GM12878 (cell line): ENCODE results near the gene NAP1L4. TPM values are rescaled to one million over a fixed set of nuclear protein-coding genes. Genes with fewer than 3 reads are reported as not detected.

Source experiments
- ATAC-seq: fragments of 200-7000 bp; cut with Tn5 transposase; 3 replicates; pipeline ENCODE4 v1.9.1; 2020; ENCODE audit warnings: mild to moderate bottlenecking, moderate library complexity
- BruUV-seq: library from RNA; stranded (reverse); fragments of 400-500 nt; replicated peaks from 2 replicates; lab custom pipeline; 2021; lab: Mats Ljungman, UMichigan
- CTCF ChIA-PET: fragments of 300-600 bp; sonication (Branson Sonifier 250); formaldehyde crosslinking; extraction: SDS; loops from one replicate; lab custom pipeline; 2021; ENCODE audit warnings: inconsistent platforms; lab: Yijun Ruan, JAX
- POLR2A ChIA-PET: fragments of 350-600 bp; formaldehyde crosslinking; extraction: SDS; loops from one replicate; lab custom pipeline; 2021; ENCODE audit warnings: inconsistent platforms; lab: Charles Lee
- RAD21 ChIA-PET: fragments of 300-600 bp; sonication (Branson Sonifier 250); formaldehyde crosslinking; loops from one replicate; lab custom pipeline; 2023; ENCODE audit warnings: antibody characterized with exemption; ENCODE audit not compliant: unreplicated experiment; lab: Charles Lee
- SMC1A ChIA-PET: fragments of 300-600 bp; sonication (Branson Sonifier 250); formaldehyde crosslinking; loops from one replicate; lab custom pipeline; 2023; ENCODE audit not compliant: unreplicated experiment, uncharacterized antibody; lab: Charles Lee
- DNase-seq: peaks from one replicate; pipeline ENCODE4 v3.0.0-alpha.2; 2011; ENCODE audit warnings: low read depth, low spot score
- FAIRE-seq: peaks from 3 replicates; lab custom pipeline; 2011; peaks lifted over from hg19 to GRCh38; lab: Jason Lieb, UNC
- H2AFZ ChIP-seq: 2 replicates; pipeline ENCODE4 v1.6.0; 2011; ENCODE audit warnings: low read depth, low read length, control low read depth; ENCODE audit not compliant: control insufficient read depth
- H3K27ac ChIP-seq: 2 replicates; pipeline ENCODE4 v1.5.1; 2011; ENCODE audit warnings: control low read depth; ENCODE audit not compliant: control insufficient read depth, insufficient read depth
- H3K27me3 ChIP-seq, 2 experiments: replicated peaks in 1 of 2; 2 replicates each; pipeline versions ENCODE4 v1.6.0 to v1.6.1; 2011; ENCODE audit warnings: low read length in 1 of 2; ENCODE audit not compliant: control insufficient read depth in 2 of 2, insufficient read depth in 2 of 2
- H3K36me3 ChIP-seq, 2 experiments: 2 replicates each; pipeline ENCODE4 v1.5.1; 2011; ENCODE audit warnings: low read length in 1 of 2; ENCODE audit not compliant: control insufficient read depth in 2 of 2, insufficient read depth in 2 of 2
- H3K4me1 ChIP-seq: 2 replicates; pipeline ENCODE4 v1.6.1; 2011; ENCODE audit warnings: mild to moderate bottlenecking, low read length, moderate library complexity, mixed read lengths; ENCODE audit not compliant: control insufficient read depth, insufficient read depth
- H3K4me2 ChIP-seq: 2 replicates; pipeline ENCODE4 v1.6.0; 2011; ENCODE audit warnings: control low read depth; ENCODE audit not compliant: control insufficient read depth, insufficient read depth
- H3K4me3 ChIP-seq: fragments of 200-600 bp; sonication (generic); 2 replicates; pipeline ENCODE4 v1.5.1; 2016
- H3K79me2 ChIP-seq: 2 replicates; pipeline ENCODE4 v1.6.0; 2011; ENCODE audit warnings: low read length; ENCODE audit not compliant: control insufficient read depth, insufficient read depth
- H3K9ac ChIP-seq: 2 replicates; pipeline ENCODE4 v1.8.0; 2011; ENCODE audit warnings: low read length, control low read depth, mixed read lengths; ENCODE audit not compliant: control insufficient read depth, insufficient read depth
- H3K9me3 ChIP-seq: replicated peaks from 3 replicates; pipeline ENCODE4 v1.5.1; 2011; ENCODE audit warnings: mild to moderate bottlenecking, low read length; ENCODE audit not compliant: control insufficient read depth, insufficient read depth
- H4K20me1 ChIP-seq: 2 replicates; pipeline ENCODE4 v1.6.0; 2011; ENCODE audit not compliant: control insufficient read depth, insufficient read depth
- BHLHE40 ChIP-seq, 2 experiments: fragments of 450-650 bp in 1 of 2; IDR thresholded peaks; 2 replicates each; pipeline ENCODE4 v1.6.1; 2011 to 2017; ENCODE audit warnings: low read depth in 2 of 2, borderline replicate concordance in 1 of 2, improper control_type of control experiment in 1 of 2, low read length in 1 of 2, mild to moderate bottlenecking in 1 of 2
- CHD1 ChIP-seq: IDR thresholded peaks from 2 replicates; pipeline ENCODE4 v1.6.1; 2012; ENCODE audit warnings: low read depth, low read length, improper control_type of control experiment
- NR2F1 ChIP-seq: fragments of 450-650 bp; conservative IDR thresholded peaks from 2 replicates; pipeline ENCODE4 v1.6.1; 2017; ENCODE audit warnings: mild to moderate bottlenecking
- POLR2AphosphoS5 ChIP-seq: IDR thresholded peaks from 2 replicates; pipeline ENCODE4 v1.6.1; 2011; ENCODE audit warnings: mild to moderate bottlenecking, low read length, inconsistent platforms
- WGBS: methylation state at CpG from one replicate; pipeline ENCODE4 v1.1.6; 2016; ENCODE audit warnings: low lambda C conversion rate; ENCODE audit not compliant: insufficient replicate concordance, insufficient coverage; ENCODE audit errors: missing lambda C conversion rate; 5-methylcytosine and 5-hydroxymethylcytosine counted together
- in situ Hi-C: fragments of 300-500 bp; cut with MboI; formaldehyde crosslinking; loops from 9 replicates; pipeline ENCODE4 v1.14.3; 2018; ENCODE audit warnings: mixed read lengths
- intact Hi-C: fragments of 100-400 bp; cut with micrococcal nuclease; formaldehyde crosslinking; loops from one replicate; pipeline ENCODE4 v1.14.2; 2022; ENCODE audit not compliant: unreplicated experiment
- polyA plus RNA-seq, 11 experiments: library from polyadenylated mRNA; depleted of rRNA in 4 of 11; unstranded in 6 of 11; stranded (reverse) in 5 of 11; fragments of >200 nt; fragmentation: Nextera tagmentation in 4 of 11; fragmentation: Illumina TruSeq in 1 of 11; extraction: Ambion mirVana in 4 of 11; extraction: Trizol in 1 of 11; gene quantifications; 1 replicate in 1 of 11; 2 replicates in 10 of 11; pipeline versions ENCODE4 v1.2.1 to v1.2.3, GENCODE V29; 2011 to 2016; ENCODE audit warnings: inconsistent platforms in 2 of 11, missing spikeins in 2 of 11, low read depth in 1 of 11
- total RNA-seq, 4 experiments: library from RNA; depleted of rRNA in 3 of 4; stranded (reverse); fragments of >200 nt in 3 of 4; fragmentation: Illumina TruSeq in 1 of 4; extraction: Trizol in 1 of 4; gene quantifications; 2 replicates each; pipeline versions ENCODE4 v1.2.1 to v1.2.3, GENCODE V29; 2013 to 2021

Gene NAP1L4
- total and polyA plus RNA-seq, 10 of the 15 experiments (the other 5 are each of a cell fraction or from before 2014, with no cell fraction given): 24.8 to 198 (median 114) TPM

DNA sequence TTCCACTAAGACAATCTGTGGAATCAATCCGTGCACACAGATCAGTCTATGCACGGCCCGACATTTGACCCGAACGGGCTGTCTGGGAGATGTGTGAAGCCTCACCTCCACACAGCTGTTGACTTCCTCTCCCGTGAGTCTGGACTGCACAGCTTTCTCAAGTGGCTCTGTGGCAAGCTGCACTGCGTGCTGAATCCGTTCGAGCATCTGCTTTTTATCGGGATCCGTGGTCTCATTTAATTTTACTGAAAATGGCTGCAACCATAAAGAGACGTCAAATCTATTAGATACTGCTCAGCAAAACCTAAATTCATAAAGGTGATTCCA is 45.8 kb upstream of the NAP1L4 start:
- FAIRE-seq: no peak
- H3K4me2 ChIP-seq: no peak overlapping the region
- H3K4me1 ChIP-seq: peaks cover 29% of the 10 kb centered on the region
- no peak overlapping the region for H2AFZ ChIP-seq
- H4K20me1 ChIP-seq: no peaks in the 10 kb centered on the region
- H3K36me3 ChIP-seq: peaks cover 33 to 46% of the 10 kb centered on the region in 2 experiments
- ChIA-PET POLR2A (interaction anchor here (1.1 kb wide), 1 partner anchor 53 kb away, joined by 3 read pairs; no protein-coding TSS in a partner anchor), CTCF (interaction anchor here (0.6 to 6.6 kb wide), 13 partner anchors 11 to 1091 kb away, joined by 3 to 143 read pairs (median 5); no protein-coding TSS in a partner anchor), SMC1A (interaction anchor here (0.8 to 5.6 kb wide), 7 partner anchors 11 to 78 kb away, joined by 3 to 47 read pairs (median 4); partner anchors contain the start of gene CARS1), RAD21 (interaction anchor here (1.8 to 4.6 kb wide), 3 partner anchors 12 to 52 kb away, joined by 3 to 51 read pairs (median 15); no protein-coding TSS in a partner anchor)
- H3K27ac ChIP-seq: no peak overlapping the region
- no peak overlapping the region for H3K9ac ChIP-seq
- ATAC-seq: no peak
- H3K4me3 ChIP-seq: no peak overlapping the region
- no peaks in the 10 kb centered on the region for H3K27me3 ChIP-seq
- no TSS peak for BruUV-seq
- H3K79me2 ChIP-seq: no peaks in the 10 kb centered on the region; the same call in none of the 2 replicates
- TF ChIP-seq CHD1: no peak
- TF ChIP-seq NR2F1: no peak
- no peak for TF ChIP-seq POLR2AphosphoS5
- TF ChIP-seq BHLHE40 (IDR thresholded peaks at IDR 0.05; ENCODE audit: borderline replicate concordance in 1 of 2, low read depth in 2 of 2, low read length in 1 of 2): no peak
- in situ Hi-C loops: no loop called here
- DNase-seq: no peak
- no peaks in the 10 kb centered on the region for H3K9me3 ChIP-seq
- intact Hi-C loops: loop anchor here (1.0 kb wide), 1 partner anchor 53 kb away; no protein-coding TSS in a partner anchor
- WGBS: 98% methylated on average over 12 of the region's 12 CpGs
